HG03571 (cell line): ENCODE measurements around the gene OSBP2.

ENCODE experiments used
- ATAC-seq: cut with Tn5 transposase; IDR thresholded peaks from one replicate; pipeline ENCODE4 v1.9.1; 2021; ENCODE audit not compliant: unreplicated experiment

Gene OSBP2, protein sequence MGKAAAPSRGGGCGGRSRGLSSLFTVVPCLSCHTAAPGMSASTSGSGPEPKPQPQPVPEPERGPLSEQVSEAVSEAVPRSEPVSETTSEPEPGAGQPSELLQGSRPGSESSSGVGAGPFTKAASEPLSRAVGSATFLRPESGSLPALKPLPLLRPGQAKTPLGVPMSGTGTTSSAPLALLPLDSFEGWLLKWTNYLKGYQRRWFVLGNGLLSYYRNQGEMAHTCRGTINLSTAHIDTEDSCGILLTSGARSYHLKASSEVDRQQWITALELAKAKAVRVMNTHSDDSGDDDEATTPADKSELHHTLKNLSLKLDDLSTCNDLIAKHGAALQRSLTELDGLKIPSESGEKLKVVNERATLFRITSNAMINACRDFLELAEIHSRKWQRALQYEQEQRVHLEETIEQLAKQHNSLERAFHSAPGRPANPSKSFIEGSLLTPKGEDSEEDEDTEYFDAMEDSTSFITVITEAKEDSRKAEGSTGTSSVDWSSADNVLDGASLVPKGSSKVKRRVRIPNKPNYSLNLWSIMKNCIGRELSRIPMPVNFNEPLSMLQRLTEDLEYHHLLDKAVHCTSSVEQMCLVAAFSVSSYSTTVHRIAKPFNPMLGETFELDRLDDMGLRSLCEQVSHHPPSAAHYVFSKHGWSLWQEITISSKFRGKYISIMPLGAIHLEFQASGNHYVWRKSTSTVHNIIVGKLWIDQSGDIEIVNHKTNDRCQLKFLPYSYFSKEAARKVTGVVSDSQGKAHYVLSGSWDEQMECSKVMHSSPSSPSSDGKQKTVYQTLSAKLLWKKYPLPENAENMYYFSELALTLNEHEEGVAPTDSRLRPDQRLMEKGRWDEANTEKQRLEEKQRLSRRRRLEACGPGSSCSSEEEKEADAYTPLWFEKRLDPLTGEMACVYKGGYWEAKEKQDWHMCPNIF

GRCh38 chr22:30694640-30695350 lies at the start of gene OSBP2:
OSBP2 (plus strand) TSS chr22:30694874; CDS start chr22:30694910, 36 bp downstream.
- no peak for ATAC-seq

DNA sequence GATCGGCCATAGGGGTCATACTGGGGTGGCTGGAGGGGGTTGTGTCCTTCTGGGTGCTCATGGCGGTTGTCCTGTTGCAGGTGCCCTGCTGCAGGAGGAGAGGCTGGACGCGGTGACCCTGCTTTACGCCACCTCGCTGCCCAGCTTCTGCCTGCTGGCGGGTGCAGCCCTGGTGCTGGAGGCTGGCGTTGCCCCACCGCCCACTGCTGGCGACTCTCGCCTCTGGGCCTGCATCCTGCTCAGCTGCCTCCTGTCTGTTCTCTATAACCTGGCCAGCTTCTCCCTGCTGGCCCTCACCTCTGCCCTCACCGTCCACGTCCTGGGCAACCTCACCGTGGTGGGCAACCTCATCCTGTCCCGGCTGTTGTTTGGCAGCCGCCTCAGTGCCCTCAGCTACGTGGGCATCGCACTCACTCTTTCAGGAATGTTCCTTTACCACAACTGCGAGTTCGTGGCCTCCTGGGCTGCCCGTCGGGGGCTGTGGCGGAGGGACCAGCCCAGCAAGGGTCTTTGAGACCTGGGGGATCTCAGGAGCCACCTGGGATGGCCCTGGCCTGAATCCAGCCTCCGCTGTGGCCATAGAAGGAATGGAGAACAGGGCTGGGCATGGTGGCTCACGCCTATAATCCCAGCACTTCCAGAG lies 48.0 kb upstream of the OSBP2 start:
- no peak for ATAC-seq

- no peak for ATAC-seq
Observed at GRCh38 chr22:30647536-30647935, 47.1 kb upstream of the OSBP2 start.

GRCh38 chr22:30648825-30649224 lies 45.8 kb upstream of the OSBP2 start:
- ATAC-seq: no peak

- ATAC-seq: no peak
Observed at GRCh38 chr22:30649430-30650007, 45.2 kb upstream of the OSBP2 start.

DNA sequence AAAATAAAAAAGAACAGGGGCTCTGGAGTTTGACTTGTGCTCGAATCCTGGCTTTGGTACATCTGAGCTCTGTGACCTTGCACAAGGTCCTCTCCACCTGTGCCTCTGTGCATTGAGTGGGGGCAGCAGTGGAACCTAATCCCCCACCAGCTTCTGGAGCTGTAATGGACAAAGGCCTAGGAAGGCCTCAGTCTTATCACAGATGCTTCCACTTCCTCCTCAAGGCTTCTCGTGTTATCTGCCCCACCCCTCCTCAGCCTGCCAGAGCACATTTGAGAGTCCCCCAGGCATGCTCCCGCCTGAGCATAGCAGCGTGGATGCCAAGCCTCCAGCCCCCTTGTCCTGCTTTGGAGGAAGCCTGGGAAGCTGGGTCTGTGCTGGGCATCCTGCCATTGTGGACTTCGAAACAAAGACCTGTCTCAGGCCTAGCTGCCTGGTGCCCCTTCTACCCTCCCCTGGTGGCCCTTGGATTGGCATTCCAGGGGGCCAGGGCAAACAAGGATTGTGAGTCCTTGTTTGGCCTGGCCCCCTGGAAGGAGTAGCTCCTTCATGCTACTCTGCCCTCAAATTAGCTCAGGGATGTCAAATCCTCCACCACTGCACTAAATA lies 44.1 kb upstream of the OSBP2 start:
- ATAC-seq: no peak

DNA sequence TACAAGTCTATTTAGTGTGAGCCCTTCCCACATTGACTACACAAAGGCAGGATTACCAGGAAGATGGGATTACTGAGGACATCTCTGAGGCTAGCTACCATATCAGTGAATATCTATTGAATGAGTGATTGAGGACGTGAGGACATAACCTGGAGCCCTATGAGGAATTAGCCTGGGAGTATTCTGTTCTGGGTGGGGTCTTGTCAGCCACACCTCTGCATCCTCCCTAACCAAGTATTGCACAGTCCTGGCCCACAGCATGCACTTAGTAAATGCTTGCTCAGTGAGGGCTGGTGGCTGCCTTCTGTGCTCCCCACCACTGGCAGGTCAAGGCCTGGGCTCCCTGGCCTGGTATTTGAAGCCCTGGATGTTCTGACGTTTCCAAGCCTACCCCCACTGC lies 41.8 kb upstream of the OSBP2 start:
- ATAC-seq: no peak

- no peak for ATAC-seq
Observed at GRCh38 chr22:30654361-30654760, 40.3 kb upstream of the OSBP2 start.

- ATAC-seq: no peak
Observed at GRCh38 chr22:30655532-30655931, 39.1 kb upstream of the OSBP2 start.

- ATAC-seq: no peak
Observed at GRCh38 chr22:30662040-30662439, 32.6 kb upstream of the OSBP2 start.

- no peak for ATAC-seq
Observed at GRCh38 chr22:30664798-30665197, 29.9 kb upstream of the OSBP2 start.

GRCh38 chr22:30665266-30665665 lies 29.4 kb upstream of the OSBP2 start:
- ATAC-seq: no peak

DNA sequence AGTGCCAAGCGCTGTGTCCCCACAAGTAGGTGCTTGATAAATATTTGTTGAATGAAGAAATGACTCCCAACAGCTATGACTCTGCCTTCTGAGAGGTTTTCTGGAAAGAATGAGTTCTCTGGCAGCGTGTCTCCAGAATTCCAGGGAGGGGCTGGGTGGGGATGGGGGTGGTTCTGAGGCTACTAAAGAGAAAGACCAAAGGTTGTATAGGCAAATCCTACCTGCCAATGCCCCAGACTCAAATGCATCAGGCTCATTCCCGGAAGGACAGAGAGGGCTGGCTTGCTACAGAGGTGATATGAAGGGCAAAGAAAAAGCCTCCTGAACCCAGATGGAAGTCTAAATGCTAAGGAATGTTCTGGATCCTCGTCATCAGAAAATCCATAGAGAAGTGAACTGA lies 28.9 kb upstream of the OSBP2 start:
- ATAC-seq: no peak

DNA sequence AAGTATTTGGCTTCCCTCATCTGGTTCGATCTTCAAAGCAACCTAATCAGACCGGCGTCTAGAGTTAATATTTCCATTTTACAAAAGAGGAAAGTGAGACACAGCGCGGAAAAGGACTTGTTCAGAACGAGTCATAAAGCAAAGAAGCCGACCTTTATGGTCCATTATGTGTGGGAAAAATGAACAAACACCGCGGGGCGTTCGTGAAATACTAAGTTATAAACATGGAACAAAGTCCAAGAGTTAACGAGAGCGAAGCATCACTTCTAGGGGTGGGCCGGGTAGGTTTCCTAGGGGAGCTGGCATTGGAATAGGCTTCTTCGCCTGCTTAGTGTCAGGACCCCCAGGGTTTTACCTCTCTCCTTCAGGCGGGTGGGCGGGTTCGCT lies 27.6 kb upstream of the OSBP2 start:
- no peak for ATAC-seq

GRCh38 chr22:30667494-30668385 lies 26.9 kb upstream of the OSBP2 start, which contains the start of gene DUSP18:
DUSP18 (minus strand) TSS chr22:30667875; CDS start chr22:30664003, 3,872 bp downstream.
- peak; percentile 87 for ATAC-seq

- ATAC-seq: no peak
Observed at GRCh38 chr22:30668386-30668710, 26.3 kb upstream of the OSBP2 start.

DNA sequence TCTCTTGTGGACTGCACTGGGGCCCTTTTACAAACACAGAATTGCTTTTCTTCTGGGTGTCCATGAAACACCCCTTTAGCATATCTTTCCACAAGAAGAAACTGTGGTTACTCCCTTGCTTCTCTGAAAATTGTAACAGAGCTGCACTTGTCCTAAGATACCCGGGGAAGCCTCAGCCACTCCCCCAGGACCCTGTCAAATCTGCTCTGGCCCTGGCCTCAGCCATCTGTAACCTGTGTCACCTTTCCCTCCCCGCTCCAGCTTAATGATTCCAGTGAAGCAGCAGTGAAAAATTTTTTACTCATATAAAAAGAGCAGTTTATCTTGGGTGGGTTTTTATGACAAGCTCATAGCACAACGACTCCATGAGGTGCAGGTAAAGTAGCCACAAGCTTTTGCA lies 23.6 kb upstream of the OSBP2 start:
- ATAC-seq: no peak

GRCh38 chr22:30673136-30673535 lies 21.5 kb upstream of the OSBP2 start:
- no peak for ATAC-seq

DNA sequence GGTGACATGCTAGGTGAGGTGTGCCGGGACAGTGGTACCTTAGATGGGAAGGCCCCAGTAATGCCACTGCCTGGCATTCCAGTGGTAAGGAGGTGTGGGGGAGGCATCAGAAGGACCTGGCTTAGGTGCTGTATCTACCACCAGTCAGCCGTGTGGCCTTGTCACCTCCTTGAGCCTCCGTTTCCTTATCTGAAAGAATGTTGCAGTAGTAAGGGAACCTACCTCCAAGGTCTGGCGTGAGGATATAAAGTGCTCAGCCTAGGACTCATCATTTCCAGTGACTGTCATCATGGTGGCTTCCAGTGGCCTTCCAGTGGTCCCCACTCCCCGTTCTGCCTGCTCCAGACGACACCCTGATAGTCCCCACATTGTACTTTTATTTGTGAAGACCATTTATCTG lies 20.2 kb upstream of the OSBP2 start:
- ATAC-seq: no peak
